Femur (tissue), 1 donor: ENCODE data around the gene SLC27A2.
A peak's percentile ranks its signal among the peaks of the same experiment; 100 is the strongest.
"Not testable (repeated sequence)": the region's sequence is repeated elsewhere in the genome, so short reads cannot be mapped to it uniquely, and the experiment has no call there.

ENCODE experiments used
- DNase-seq: peaks from one replicate; pipeline ENCODE4 v3.0.0-alpha.2; 2017

SLC27A2 gene

GRCh38 chr15:50164458-50164857, 17.5 kb upstream of the SLC27A2 start:
- no peak for DNase-seq

DNA sequence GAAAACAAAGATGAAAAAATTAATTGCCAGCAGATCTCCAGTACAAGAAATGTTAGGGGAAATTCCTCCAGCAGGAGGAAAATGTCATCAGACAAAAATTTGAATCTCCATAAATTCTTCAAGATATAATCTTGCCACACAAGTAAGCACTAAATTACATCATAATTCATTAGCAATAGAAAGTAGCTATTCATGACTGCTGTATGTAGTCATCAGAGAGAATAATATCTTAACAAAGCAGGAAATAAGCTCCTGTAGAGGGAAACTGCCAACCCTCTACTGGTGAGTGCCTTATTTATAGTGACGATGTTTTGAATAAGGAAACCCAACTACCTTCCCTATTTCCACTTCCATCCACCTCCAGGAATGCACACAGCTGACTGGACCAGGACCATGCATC, 15.8 kb upstream of the SLC27A2 start:
- no peak for DNase-seq

DNA sequence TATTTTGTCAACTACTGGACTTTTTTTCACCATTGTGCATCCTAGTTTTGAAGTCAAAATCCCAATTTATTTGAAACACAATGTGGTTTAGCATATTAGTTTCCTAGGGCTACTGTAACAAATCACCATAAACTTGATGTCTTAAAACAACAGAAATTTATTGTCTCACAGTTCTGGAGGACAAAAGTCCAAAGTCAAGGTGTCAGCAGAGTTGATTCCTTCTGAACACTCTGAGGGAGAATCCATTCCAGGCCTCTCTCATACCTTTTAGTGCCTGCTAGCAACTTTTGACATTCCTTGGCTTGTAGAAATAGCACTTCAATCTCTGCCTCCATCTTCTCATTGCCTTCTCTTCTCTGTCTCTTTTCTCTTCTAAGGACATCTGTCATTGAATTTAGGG, 14.9 kb upstream of the SLC27A2 start:
- no peak for DNase-seq

DNA sequence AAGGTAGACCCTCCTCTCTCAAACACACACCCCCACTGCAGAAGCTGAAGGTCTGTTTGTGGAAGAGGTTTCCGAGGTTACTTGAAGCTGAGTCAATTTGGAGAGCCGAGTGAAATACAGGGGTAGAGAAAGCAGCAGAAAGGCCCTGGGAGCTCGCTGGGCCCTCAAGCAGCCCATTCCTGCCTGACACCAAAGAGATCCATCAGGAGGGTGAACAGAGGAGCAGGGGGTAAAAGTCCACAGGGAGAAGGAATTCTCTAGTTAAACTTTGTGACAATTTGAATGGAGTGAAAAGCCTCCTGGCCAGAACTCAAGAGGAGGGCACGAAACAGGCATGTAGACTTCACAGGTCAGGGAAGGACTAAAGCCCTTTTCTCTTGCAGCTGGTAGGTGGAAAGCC, 13.6 kb upstream of the SLC27A2 start:
- no peak for DNase-seq

DNA sequence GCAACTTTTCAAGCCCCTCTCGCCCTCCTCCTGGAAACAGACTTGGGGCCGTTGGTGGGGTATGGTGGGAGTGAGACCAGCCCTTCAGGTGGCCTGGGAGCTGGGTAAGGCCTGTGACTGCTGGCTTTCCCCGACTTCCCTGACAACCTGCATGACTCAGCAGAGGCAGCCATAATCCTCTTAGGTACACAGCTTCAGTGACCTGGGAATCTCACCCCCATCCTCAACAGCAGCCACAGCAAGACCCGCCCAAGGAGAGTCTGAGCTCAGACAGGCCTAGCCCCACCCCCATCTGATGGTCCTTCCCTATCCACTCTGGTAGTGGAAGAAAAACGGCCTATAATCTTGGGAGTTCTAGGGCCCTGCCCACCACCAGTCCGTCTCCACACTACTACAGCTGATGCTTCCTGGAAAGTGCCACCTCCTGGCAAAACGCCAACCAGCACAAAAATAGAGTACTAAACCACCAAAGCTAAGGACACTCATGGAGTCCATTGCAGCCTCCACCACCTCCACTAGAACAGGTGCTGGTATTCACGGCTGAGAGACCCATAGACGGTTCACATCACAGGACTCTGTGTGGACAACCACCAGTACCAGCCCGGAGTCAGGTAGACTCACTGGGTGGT, 13.1 kb upstream of the SLC27A2 start:
- DNase-seq: no peak

DNA sequence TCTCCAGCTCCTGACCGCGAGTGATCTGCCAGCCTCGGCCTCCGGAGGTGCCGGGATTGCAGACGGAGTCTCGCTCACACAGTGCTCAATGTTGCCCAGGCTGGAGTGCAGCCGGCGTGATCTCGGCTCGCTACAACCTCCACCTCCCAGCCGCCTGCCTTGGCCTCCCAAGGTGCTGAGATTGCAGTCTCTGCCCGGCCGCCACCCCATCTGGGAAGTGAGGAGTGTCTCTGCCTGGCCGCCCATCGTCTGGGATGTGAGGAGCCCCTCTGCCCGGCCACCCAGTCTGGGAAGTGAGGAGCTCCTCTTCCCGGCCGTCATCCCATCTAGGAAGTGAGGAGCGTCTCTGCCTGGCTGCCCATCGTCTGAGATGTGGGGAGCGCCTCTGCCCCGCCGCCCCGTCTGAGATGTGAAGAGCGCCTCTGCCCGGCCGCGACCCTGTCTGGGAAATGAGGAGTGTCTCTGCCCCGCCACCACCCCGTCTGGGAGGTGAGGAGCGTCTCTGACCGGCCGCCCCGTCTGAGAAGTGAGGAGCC, 9.6 kb upstream of the SLC27A2 start:
- not testable (repeated sequence) for DNase-seq

GRCh38 chr15:50176869-50177268, 5.1 kb upstream of the SLC27A2 start:
- DNase-seq: no peak

DNA sequence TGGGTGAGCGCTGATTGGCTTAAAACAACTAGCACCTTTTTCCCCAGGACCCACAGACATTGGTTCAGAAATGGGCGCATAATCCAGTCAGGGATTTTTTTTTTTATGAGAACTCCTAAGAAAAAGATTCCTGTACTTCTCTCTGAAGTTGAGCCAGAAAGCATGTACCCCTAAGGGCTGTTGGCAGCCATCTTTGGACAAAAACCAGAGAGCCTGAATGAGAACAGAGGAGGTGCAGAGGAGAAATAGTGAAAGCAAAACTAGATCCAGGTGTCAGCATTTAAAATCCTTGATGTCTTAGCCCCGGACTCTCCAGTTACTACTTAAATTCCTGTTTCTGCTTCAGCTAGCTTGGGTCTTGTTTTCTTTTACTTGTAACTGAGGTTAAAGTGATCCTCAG, 1.9 kb upstream of the SLC27A2 start:
- no peak for DNase-seq

- no peak for DNase-seq
Measured at GRCh38 chr15:50180582-50180981, 1.4 kb upstream of the SLC27A2 start.

GRCh38 chr15:50181201-50181968, 611 bp upstream of the SLC27A2 start:
- no peak for DNase-seq

GRCh38 chr15:50182219-50183013, 420 bp downstream of the SLC27A2 start:
- peak; percentile 29 for DNase-seq

DNA sequence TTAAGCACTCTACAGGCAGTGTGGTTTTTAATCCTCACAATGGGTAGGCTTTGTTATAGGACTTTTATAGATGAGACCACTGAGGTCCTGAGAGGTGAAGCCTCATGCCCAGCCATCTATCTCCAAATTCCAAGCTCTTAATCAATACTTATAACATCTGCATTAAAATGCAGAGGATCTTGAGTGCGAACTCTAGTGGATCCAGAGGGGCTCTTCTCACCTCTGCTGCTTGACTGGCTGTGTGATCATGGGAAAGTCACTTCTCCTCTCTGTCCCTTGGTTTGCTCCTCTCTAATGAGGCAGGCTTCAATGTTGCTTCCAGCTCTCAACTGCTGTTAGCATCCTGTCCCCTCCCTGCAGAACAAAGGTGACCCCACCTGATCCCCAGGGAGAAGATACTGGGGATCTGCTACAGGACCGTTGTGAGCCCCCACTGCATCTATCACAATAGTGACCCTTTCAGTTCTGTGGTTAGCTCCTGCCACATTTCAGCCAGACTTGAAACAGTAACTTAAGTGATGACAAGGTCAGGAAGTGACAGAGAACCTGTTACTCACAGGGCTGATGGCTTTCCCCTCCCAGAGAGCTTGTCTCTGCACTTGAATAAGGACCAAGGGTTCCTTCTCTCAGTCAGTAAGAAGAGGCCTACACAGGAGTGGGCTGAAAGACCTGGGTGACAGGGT, 1.3 kb downstream of the SLC27A2 start:
- no peak for DNase-seq

DNA sequence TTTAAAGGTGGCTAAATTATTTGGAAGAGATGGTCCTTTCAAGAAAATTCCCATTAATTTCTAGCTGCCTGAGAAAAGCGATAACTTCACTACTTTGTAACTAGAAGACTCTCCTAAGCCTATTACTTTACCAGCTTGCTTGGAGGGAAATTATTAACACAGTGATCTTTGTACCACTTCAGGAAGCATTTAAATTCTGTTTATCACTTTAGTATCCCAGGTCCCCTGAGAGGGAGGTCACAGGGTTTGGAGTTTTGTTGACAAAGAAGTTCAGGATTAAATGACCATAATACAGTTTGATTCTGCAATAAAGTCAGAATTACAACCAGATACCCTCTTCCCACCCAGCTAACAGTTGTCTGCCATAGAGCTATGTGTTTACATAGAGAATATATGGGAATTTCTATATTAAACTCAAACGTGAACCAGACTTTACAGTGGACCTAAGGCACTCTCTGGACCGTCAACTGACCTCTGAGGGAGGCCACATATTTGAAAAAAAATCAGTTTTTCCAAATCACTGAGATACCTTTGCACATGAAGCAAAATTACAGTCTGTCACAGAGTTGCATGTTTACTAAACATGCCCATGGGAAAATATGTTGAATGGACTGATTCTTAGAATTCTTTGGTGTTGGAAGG, 3.0 kb downstream of the SLC27A2 start:
- no peak for DNase-seq

DNA sequence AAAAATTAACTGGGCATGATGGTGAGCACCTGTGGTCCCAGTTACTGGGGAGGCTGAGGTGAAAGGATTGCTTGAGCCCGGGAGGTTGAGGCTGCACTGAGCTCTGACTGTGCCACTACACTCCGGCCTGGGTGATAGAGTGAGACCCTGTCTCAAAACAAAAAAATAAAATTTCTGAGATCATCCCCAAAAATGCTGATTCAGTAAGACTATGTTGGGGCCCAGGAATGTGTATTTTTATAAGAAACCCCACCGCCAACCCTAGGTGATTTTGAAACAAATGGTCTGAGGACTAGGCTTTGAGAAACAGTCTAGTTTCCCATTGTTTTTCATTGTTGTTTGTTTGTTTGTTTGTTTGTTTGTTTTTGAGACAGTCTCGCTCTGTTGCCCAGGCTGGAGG, 4.1 kb downstream of the SLC27A2 start:
- no peak for DNase-seq

DNA sequence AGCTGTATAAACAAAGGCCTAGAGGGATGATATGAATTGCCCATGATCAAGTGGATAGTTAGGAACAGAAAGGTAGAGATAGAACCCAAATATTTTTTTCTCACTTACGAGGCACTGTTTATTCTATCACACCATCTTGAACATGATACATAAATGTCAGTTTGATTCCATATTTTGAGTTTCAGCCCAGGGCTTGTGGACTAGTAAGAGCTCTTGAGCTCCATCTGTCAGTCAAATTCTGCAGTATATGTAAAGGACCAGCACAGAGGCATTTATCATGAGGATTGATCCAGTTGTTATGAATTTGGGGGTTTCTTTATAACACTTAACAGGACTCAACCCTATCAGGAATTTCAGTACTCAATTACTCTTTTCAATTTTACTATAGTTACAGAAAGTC, 4.8 kb downstream of the SLC27A2 start:
- DNase-seq: no peak

GRCh38 chr15:50187525-50187924, 5.5 kb downstream of the SLC27A2 start:
- DNase-seq: no peak

DNA sequence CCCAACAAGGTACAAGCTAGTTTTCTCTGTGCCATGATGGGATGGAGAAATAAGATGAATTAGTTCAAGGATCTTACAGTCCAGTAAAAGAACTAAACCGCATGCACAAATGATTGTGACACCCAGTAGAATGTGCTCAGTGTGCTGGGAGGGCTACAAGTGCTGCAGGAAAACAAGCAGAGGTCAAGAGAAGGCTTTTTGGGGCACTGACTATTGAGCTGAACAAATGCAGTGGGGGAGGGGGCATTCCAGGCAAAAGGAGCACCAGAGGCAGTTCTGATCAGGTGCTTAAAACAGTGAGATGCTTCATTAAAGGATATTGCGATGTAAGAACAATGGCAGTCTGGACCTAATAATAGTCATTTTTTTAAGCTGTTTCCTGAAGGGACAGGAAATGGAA, 6.0 kb downstream of the SLC27A2 start:
- DNase-seq: no peak

DNA sequence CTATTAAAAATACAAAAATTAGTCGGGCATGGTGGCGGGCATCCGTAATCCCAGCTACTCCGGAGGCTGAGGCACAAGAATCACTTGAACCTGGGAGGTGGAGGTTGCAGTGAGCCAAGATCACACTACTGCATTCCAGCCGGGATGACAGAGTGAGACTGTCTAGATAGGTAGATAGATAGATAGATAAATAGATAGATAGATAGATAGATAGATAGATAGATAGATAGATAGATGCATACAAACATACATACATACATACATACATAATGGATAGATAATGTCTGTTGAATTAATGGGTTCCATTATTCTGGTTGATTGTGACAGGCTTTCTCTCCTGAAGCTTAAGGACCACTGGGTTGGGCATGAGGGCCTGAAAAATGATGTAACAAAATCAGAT, 6.8 kb downstream of the SLC27A2 start:
- not testable (repeated sequence) for DNase-seq

- no peak for DNase-seq
Measured at GRCh38 chr15:50189633-50190032, 7.6 kb downstream of the SLC27A2 start.

- no peak for DNase-seq
Measured at GRCh38 chr15:50190166-50190570, 8.2 kb downstream of the SLC27A2 start.

- no peak for DNase-seq
Measured at GRCh38 chr15:50190723-50191122, 8.7 kb downstream of the SLC27A2 start.

DNA sequence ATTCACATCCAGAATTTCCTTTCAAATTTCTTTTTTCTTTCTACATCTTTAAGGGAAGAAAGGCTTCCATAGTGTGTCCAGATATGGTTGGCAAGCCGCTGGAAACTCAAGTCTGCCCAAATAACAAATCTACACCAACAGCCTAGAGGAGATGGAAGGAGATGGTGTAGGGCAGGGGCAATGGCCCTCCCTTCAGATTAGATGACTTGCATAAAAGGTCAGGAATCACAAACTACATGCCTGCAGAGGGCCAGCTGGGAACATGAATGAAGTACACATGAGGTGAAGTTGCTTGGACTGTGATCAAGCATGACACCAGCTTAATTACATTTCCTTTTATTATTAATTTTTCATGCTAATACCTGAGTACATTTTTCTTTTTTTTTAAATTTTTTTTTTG, 10.2 kb downstream of the SLC27A2 start:
- DNase-seq: no peak
